H1 (cell line): Measurements from ENCODE around the gene ERC1. TPM values are rescaled to one million over a fixed set of nuclear protein-coding genes. Genes with fewer than 3 reads are reported as not detected.

Source experiments
- CTCF ChIA-PET: fragments of 300-600 bp; sonication (Branson Sonifier 250); formaldehyde crosslinking; loops from one replicate; lab custom pipeline; 2021; ENCODE audit not compliant: partially characterized antibody; lab: Charles Lee
- POLR2A ChIA-PET: fragments of 300-600 bp; sonication (Branson Sonifier 250); formaldehyde crosslinking; loops from one replicate; lab custom pipeline; 2021; ENCODE audit warnings: inconsistent platforms; ENCODE audit not compliant: partially characterized antibody; lab: Charles Lee
- DNase-seq, 2 experiments: peaks; one replicate each; pipeline versions ENCODE4 v3.0.0 to v3.0.0-alpha.2; 2010 to 2022; ENCODE audit warnings: low spot score in 2 of 2, low read depth in 1 of 2, mixed read lengths in 1 of 2
- FAIRE-seq: peaks from 2 replicates; lab custom pipeline; 2011; peaks lifted over from hg19 to GRCh38; lab: Jason Lieb, UNC
- H2AFZ ChIP-seq: 2 replicates; pipeline ENCODE4 v1.8.1; 2012; ENCODE audit warnings: low read length, inconsistent platforms
- H2AK5ac ChIP-seq: 2 replicates; pipeline ENCODE4 v1.6.1; 2013; ENCODE audit warnings: low read depth, low read length
- H2BK120ac ChIP-seq: replicated peaks from 2 replicates; pipeline ENCODE3; 2013; ENCODE audit warnings: low read depth, low read length, inconsistent platforms
- H2BK12ac ChIP-seq: 2 replicates; pipeline ENCODE4 v1.6.1; 2013; ENCODE audit warnings: low read depth, low read length
- H2BK15ac ChIP-seq: 2 replicates; pipeline ENCODE4 v1.6.1; 2013; ENCODE audit warnings: low read length
- H2BK20ac ChIP-seq: 2 replicates; pipeline ENCODE4 v1.6.1; 2013; ENCODE audit warnings: low read length
- H2BK5ac ChIP-seq: 2 replicates; pipeline ENCODE4 v1.6.1; 2013; ENCODE audit warnings: low read depth, low read length
- H3K14ac ChIP-seq: 2 replicates; pipeline ENCODE4 v1.6.1; 2013; ENCODE audit warnings: inconsistent platforms; ENCODE audit not compliant: insufficient read length
- H3K18ac ChIP-seq: 2 replicates; pipeline ENCODE4 v1.6.1; 2013; ENCODE audit warnings: low read length; ENCODE audit errors: extremely low read depth
- H3K23ac ChIP-seq: 2 replicates; pipeline ENCODE4 v1.6.1; 2013; ENCODE audit warnings: inconsistent platforms; ENCODE audit not compliant: insufficient read length
- H3K23me2 ChIP-seq: 2 replicates; pipeline ENCODE4 v1.6.1; 2013; ENCODE audit warnings: low read depth, low read length
- H3K27ac ChIP-seq: 2 replicates; pipeline ENCODE4 v1.6.1; 2011; ENCODE audit warnings: low read depth, low read length, inconsistent platforms
- H3K27me3 ChIP-seq, 4 experiments: replicated peaks in 1 of 4; 1 replicate in 1 of 4; 2 replicates in 3 of 4; pipeline versions ENCODE4 v1.6.1 to v1.8.1; 2011 to 2013; ENCODE audit warnings: low read length in 3 of 4, mild to moderate bottlenecking in 3 of 4, inconsistent platforms in 2 of 4, mixed read lengths in 2 of 4, moderate library complexity in 1 of 4; ENCODE audit not compliant: control insufficient read depth in 3 of 4, insufficient read depth in 3 of 4; ENCODE audit errors: extremely low read depth in 1 of 4
- H3K36me3 ChIP-seq, 4 experiments: 2 replicates each; pipeline versions ENCODE4 v1.6.1 to v1.8.1; 2011 to 2013; ENCODE audit warnings: mild to moderate bottlenecking in 4 of 4, low read length in 3 of 4, moderate library complexity in 2 of 4, control low read depth in 1 of 4, inconsistent platforms in 1 of 4; ENCODE audit not compliant: insufficient read depth in 4 of 4, control insufficient read depth in 2 of 4
- H3K4ac ChIP-seq: replicated peaks from 2 replicates; pipeline ENCODE3; 2013; ENCODE audit warnings: low read length, low read depth, mixed read lengths, inconsistent platforms; ENCODE audit not compliant: insufficient read length
- H3K4me1 ChIP-seq, 4 experiments: replicated peaks in 1 of 4; 1 replicate in 1 of 4; 2 replicates in 3 of 4; pipeline versions ENCODE4 v1.6.1 to v1.8.1; 2011 to 2013; ENCODE audit warnings: low read length in 3 of 4, inconsistent platforms in 2 of 4, mixed read lengths in 1 of 4; ENCODE audit not compliant: insufficient read depth in 4 of 4, control insufficient read depth in 3 of 4
- H3K4me2 ChIP-seq, 2 experiments: 2 replicates each; pipeline versions ENCODE4 v1.6.1 to v1.8.1; 2011 to 2013; ENCODE audit warnings: low read depth in 2 of 2, low read length in 2 of 2, control low read depth in 1 of 2, inconsistent platforms in 1 of 2, mild to moderate bottlenecking in 1 of 2; ENCODE audit not compliant: insufficient read depth in 1 of 2
- H3K4me3 ChIP-seq, 4 experiments: fragments of 200-600, 300-600 bp in 1 of 4; sonication (generic), shearing (Covaris generic), sonication (Bioruptor Twin) in 1 of 4; 2 replicates each; pipeline versions ENCODE4 v1.5.1 to v1.8.1; 2011 to 2016; ENCODE audit warnings: low read length in 4 of 4, low read depth in 3 of 4, control low read depth in 2 of 4, inconsistent platforms in 2 of 4, mild to moderate bottlenecking in 2 of 4, mixed read lengths in 1 of 4, moderate library complexity in 1 of 4; ENCODE audit not compliant: insufficient read depth in 2 of 4; ENCODE audit errors: extremely low read depth in 1 of 4
- H3K56ac ChIP-seq: replicated peaks from 2 replicates; pipeline ENCODE3; 2013; ENCODE audit warnings: low read depth, mild to moderate bottlenecking, mixed read lengths, low read length, inconsistent platforms; ENCODE audit not compliant: insufficient read length
- H3K79me1 ChIP-seq: 2 replicates; pipeline ENCODE4 v1.6.1; 2013; ENCODE audit warnings: low read depth, low read length, control low read depth
- H3K79me2 ChIP-seq, 2 experiments: 2 replicates each; pipeline versions ENCODE4 v1.6.1 to v1.8.1; 2012 to 2013; ENCODE audit warnings: low read length in 2 of 2, mild to moderate bottlenecking in 2 of 2, inconsistent platforms in 1 of 2; ENCODE audit not compliant: insufficient read depth in 2 of 2, control insufficient read depth in 1 of 2
- H3K9ac ChIP-seq, 4 experiments: replicated peaks in 1 of 4; 1 replicate in 1 of 4; 2 replicates in 3 of 4; pipeline versions ENCODE4 v1.6.1 to v1.8.1; 2011 to 2013; ENCODE audit warnings: low read depth in 3 of 4, low read length in 3 of 4, control low read depth in 2 of 4, mild to moderate bottlenecking in 2 of 4, moderate library complexity in 2 of 4, inconsistent platforms in 1 of 4; ENCODE audit errors: extremely low read depth in 1 of 4
- H3K9me3 ChIP-seq, 2 experiments: 2 replicates each; pipeline versions ENCODE4 v1.6.1 to v1.8.1; 2012 to 2013; ENCODE audit warnings: mild to moderate bottlenecking in 2 of 2, moderate library complexity in 2 of 2, control low read depth in 1 of 2, inconsistent platforms in 1 of 2, low read depth in 1 of 2, low read length in 1 of 2, mixed read lengths in 1 of 2; ENCODE audit not compliant: insufficient read depth in 2 of 2
- H4K20me1 ChIP-seq, 2 experiments: replicated peaks in 1 of 2; 2 replicates each; pipeline versions ENCODE3 to v1.8.1; 2011 to 2013; ENCODE audit warnings: inconsistent platforms in 2 of 2, low read length in 2 of 2, mild to moderate bottlenecking in 1 of 2; ENCODE audit not compliant: insufficient read depth in 2 of 2, control insufficient read depth in 1 of 2
- H4K5ac ChIP-seq: 2 replicates; pipeline ENCODE4 v1.6.1; 2013; ENCODE audit warnings: low read length, low read depth, mixed read lengths, inconsistent platforms; ENCODE audit not compliant: insufficient read length
- H4K8ac ChIP-seq: 2 replicates; pipeline ENCODE4 v1.8.0; 2013; ENCODE audit warnings: mild to moderate bottlenecking, moderate library complexity, low read length, inconsistent platforms; ENCODE audit not compliant: insufficient read depth; ENCODE audit errors: extremely low read depth
- H4K91ac ChIP-seq: replicated peaks from 2 replicates; pipeline ENCODE3; 2013; ENCODE audit warnings: low read length, mixed read lengths, inconsistent platforms; ENCODE audit not compliant: insufficient read length
- ASH2L ChIP-seq: fragments of 200-600, 300-600 bp; sonication (generic); IDR thresholded peaks from one replicate; pipeline ENCODE4 v1.7.1; 2017; ENCODE audit warnings: low read length
- ATF2 ChIP-seq: IDR thresholded peaks from 2 replicates; pipeline ENCODE4 v1.6.1; 2012; ENCODE audit warnings: low read length, inconsistent platforms
- BACH1 ChIP-seq: IDR thresholded peaks from 2 replicates; pipeline ENCODE4 v1.6.1; 2012; ENCODE audit warnings: low read length, improper control_type of control experiment
- BCL11A ChIP-seq, 2 experiments: IDR thresholded peaks; one replicate each; pipeline ENCODE4 v1.6.1; 2011; ENCODE audit warnings: low read depth in 2 of 2, low read length in 2 of 2, mild to moderate bottlenecking in 2 of 2
- CHD2 ChIP-seq: IDR thresholded peaks from 2 replicates; pipeline ENCODE4 v1.6.1; 2012; ENCODE audit warnings: low read length, improper control_type of control experiment
- GABPA ChIP-seq: IDR thresholded peaks from 2 replicates; pipeline ENCODE4 v1.6.1; 2011; ENCODE audit warnings: mild to moderate bottlenecking, low read length, moderate library complexity, borderline replicate concordance; ENCODE audit not compliant: insufficient read depth
- HDAC2 ChIP-seq, 2 experiments: fragments of 300-600 bp in 1 of 2; sonication (generic) in 1 of 2; IDR thresholded peaks; 2 replicates each; pipeline ENCODE4 v1.6.1; 2011 to 2012; ENCODE audit warnings: low read depth in 2 of 2, low read length in 2 of 2, mild to moderate bottlenecking in 2 of 2, moderate library complexity in 2 of 2, borderline replicate concordance in 1 of 2, inconsistent platforms in 1 of 2
- MAX ChIP-seq: IDR thresholded peaks from 2 replicates; pipeline ENCODE4 v1.6.1; 2012; ENCODE audit warnings: inconsistent platforms
- POLR2A ChIP-seq, 2 experiments: IDR thresholded peaks; 1 replicate in 1 of 2; 2 replicates in 1 of 2; pipeline ENCODE4 v1.6.1; 2011; ENCODE audit warnings: low read depth in 2 of 2, low read length in 2 of 2, mild to moderate bottlenecking in 2 of 2; ENCODE audit errors: control extremely low read depth in 1 of 2
- POLR2AphosphoS5 ChIP-seq: IDR thresholded peaks from 2 replicates; pipeline ENCODE4 v1.6.1; 2011; ENCODE audit warnings: low read depth, low read length
- SIN3A ChIP-seq, 2 experiments: IDR thresholded peaks in 1 of 2; conservative IDR thresholded peaks in 1 of 2; 2 replicates each; pipeline ENCODE4 v1.6.1; 2011 to 2012; ENCODE audit warnings: low read length in 2 of 2, improper control_type of control experiment in 1 of 2, low read depth in 1 of 2, mild to moderate bottlenecking in 1 of 2
- TBP ChIP-seq: IDR thresholded peaks from 2 replicates; pipeline ENCODE4 v1.6.1; 2011; ENCODE audit warnings: low read depth, low read length, improper control_type of control experiment
- YY1 ChIP-seq: IDR thresholded peaks from 2 replicates; pipeline ENCODE4 v1.6.1; 2011; ENCODE audit warnings: low read depth, mild to moderate bottlenecking, low read length
- ZNF274 ChIP-seq: IDR thresholded peaks from 2 replicates; pipeline ENCODE4 v1.7.0; 2012; ENCODE audit warnings: low read length, borderline replicate concordance; ENCODE audit errors: extremely low read depth
- WGBS, 2 experiments: shearing (Covaris generic) in 1 of 2; methylation state at CpG; one replicate each; pipeline versions ENCODE4 v1.1.6 to v1.1.7; 2013 to 2015; ENCODE audit warnings: low lambda C conversion rate in 2 of 2, mixed read lengths in 2 of 2, inconsistent platforms in 1 of 2, low coverage in 1 of 2, missing lambda C conversion rate in 1 of 2; ENCODE audit not compliant: insufficient replicate concordance in 2 of 2, insufficient coverage in 1 of 2, insufficient read length in 1 of 2; ENCODE audit errors: extremely low coverage in 1 of 2, missing lambda C conversion rate in 1 of 2; 5-methylcytosine and 5-hydroxymethylcytosine counted together
- polyA plus RNA-seq, 7 experiments: library from polyadenylated mRNA; depleted of rRNA in 3 of 7; stranded (reverse) in 5 of 7; unstranded in 2 of 7; fragments of >200 nt in 5 of 7; fragments of 200-250 nt in 2 of 7; gene quantifications; 1 replicate in 5 of 7; 2 replicates in 1 of 7; 4 replicates in 1 of 7; pipeline versions ENCODE4 v1.2.1 to v1.2.3, GENCODE V29; 2011 to 2013; ENCODE audit warnings: missing spikeins in 2 of 7, mixed read lengths in 2 of 7
- total RNA-seq: library from RNA; stranded (reverse); fragmentation: NEBNext Ultra II Directional; extraction: Animal tissue kit (Norgen Biotek cat#: 25700); gene quantifications from 2 replicates; pipeline ENCODE4 v1.2.1, GENCODE V29; 2021

The ERC1 gene
- total and polyA plus RNA-seq, 2 of the 8 experiments (the other 6 are each of a cell fraction or from before 2014, with no cell fraction given), result 7.8 to 45.7 TPM

GRCh38 chr12:1218369-1218768 lies 227.3 kb downstream of the ERC1 start:
- Histone ChIP-seq H3K23ac (no peak overlapping the region), H3K27me3 (no peaks in the 10 kb centered on the region), H3K79me1 (no peaks in the 10 kb centered on the region), H2BK5ac (no peak overlapping the region), H2AK5ac (no peak overlapping the region), H3K9me3 (no peaks in the 10 kb centered on the region), H4K5ac (no peak overlapping the region), H3K18ac (no peak overlapping the region), H2BK20ac (no peak overlapping the region), H4K91ac (no peak overlapping the region), H3K4me2 (no peak overlapping the region), H3K4ac (no peak overlapping the region), H3K79me2 (no peaks in the 10 kb centered on the region), H2BK120ac (no peak overlapping the region), H4K8ac (no peak overlapping the region), H3K14ac (no peak overlapping the region), H2BK12ac (no peak overlapping the region), H2AFZ (no peak overlapping the region), H3K9ac (no peak overlapping the region), H3K23me2 (no peaks in the 10 kb centered on the region), H3K4me3 (no peak overlapping the region), H3K27ac (no peak overlapping the region), H4K20me1 (no peaks in the 10 kb centered on the region), H3K56ac (no peak overlapping the region), H3K36me3 (no peaks in the 10 kb centered on the region), H3K4me1 (peaks cover 0 to 6% (median 0%) of the 10 kb centered on the region in 4 experiments; a peak in 3 of 7 replicates), H2BK15ac (no peak overlapping the region)
- WGBS, 2 experiments, result 83% methylated on average over 2 of the region's 2 CpGs; no CpG with 5 or more reads in 1 of the 2 experiments
- ChIA-PET POLR2A (no interaction called here), CTCF (no interaction called here)
- DNase-seq, result no peak
- no peak for FAIRE-seq
- TF ChIP-seq SIN3A (conservative IDR thresholded peaks at IDR 0.05 in 1 of 2, IDR thresholded peaks at IDR 0.05 in 1 of 2; ENCODE audit: low read depth in 1 of 2, low read length in 2 of 2), result no peak
- no peak for TF ChIP-seq ZNF274
- TF ChIP-seq CHD2, result no peak
- no peak for TF ChIP-seq MAX
- TF ChIP-seq BCL11A (IDR thresholded peaks at IDR 0.05; ENCODE audit: low read depth in 2 of 2, low read length in 2 of 2), result no peak
- no peak for TF ChIP-seq POLR2A (IDR thresholded peaks at IDR 0.05; ENCODE audit: control extremely low read depth in 1 of 2, low read depth in 2 of 2, low read length in 2 of 2)
- TF ChIP-seq BACH1, result no peak
- TF ChIP-seq ASH2L, result no peak
- no peak for TF ChIP-seq POLR2AphosphoS5
- TF ChIP-seq ATF2, result no peak
- no peak for TF ChIP-seq GABPA
- TF ChIP-seq HDAC2 (IDR thresholded peaks at IDR 0.05; ENCODE audit: borderline replicate concordance in 1 of 2, low read depth in 2 of 2, low read length in 2 of 2), result no peak
- TF ChIP-seq YY1, result no peak
- no peak for TF ChIP-seq TBP
